GM21825 (cell line): ENCODE measurements around the gene TMOD2.

Experiments
- ATAC-seq: cut with Tn5 transposase; IDR thresholded peaks from one replicate; pipeline ENCODE4 v1.9.1; 2021; ENCODE audit warnings: mild to moderate bottlenecking, moderate library complexity; ENCODE audit not compliant: unreplicated experiment

TMOD2 gene

DNA sequence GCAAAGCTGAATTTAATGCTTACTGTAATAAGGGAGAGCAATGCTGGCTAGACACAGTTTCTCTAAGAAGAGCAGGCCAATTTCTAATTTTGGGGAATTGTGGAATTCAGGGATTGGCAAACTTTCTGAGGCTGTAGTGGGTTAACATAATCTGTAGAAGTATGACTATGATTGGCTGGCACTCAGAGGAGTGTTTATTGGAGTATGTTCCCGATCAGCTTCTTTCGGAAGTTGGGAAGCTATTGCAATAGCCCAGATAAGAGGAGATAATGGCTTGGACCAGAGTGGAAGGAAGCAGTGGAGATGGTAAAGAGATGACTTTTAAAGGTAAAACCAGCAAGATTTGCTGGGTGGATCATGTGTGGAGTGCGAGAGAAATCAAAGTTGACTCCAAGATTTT is 97.4 kb downstream of the TMOD2 start:
- ATAC-seq, result no peak

DNA sequence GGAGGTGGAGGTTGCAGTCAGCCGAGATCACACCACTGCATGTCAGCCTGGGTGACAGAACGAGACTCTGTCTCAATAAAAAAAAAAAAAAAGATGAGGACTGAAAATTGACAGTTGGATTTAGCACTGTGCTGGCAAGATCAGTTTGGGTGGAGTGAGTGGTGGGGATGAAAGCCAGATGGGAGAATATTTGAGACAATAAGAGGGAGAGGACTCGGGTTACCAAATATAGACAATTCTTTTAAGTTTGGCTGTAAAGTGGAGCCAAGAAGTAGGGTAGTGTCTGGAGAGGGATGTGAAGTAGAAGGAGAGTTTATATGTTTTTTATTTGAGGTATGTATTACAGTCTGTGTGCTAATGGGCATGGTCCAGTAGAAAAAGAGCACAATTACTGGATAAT is 98.5 kb downstream of the TMOD2 start:
- ATAC-seq, result no peak

DNA sequence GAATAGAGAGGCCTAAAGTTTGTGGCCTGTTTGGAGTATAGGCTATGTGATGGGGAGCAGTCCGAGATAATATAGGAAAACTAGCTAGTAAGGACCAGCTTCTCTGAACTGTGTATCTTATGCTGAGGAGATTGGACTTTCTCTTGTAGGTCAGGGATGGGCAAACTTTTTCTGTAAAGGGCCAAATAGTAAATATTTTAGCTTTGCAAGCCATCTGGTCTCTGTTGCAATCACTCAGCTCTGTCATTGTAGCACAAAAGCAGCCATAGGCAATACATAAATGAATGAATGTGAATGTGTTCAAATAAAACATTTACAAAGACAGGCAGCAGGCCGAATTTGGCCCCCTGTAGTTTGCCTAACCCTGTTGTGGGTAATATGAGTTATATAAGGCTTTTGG is 102.6 kb downstream of the TMOD2 start:
- ATAC-seq, result no peak

DNA sequence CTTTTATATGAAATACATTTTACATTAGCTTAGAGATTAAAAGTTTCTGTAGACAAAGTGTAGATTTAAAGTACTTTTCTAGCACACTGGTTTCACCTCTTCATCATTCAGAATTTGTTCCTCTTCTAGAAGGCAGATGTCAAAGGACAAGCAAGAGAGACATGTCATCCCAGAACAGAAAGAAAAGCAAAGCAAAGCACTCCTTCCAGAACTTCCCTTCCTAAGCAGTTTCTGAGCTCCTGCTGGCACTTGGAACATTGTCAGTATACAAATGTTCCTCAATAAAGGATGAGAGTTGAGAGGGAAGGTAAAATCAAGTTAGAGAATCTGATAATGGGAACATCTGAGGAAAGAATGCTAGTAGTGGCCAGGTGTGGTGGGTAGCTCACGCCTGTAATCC is 104.2 kb downstream of the TMOD2 start:
- ATAC-seq, result no peak

DNA sequence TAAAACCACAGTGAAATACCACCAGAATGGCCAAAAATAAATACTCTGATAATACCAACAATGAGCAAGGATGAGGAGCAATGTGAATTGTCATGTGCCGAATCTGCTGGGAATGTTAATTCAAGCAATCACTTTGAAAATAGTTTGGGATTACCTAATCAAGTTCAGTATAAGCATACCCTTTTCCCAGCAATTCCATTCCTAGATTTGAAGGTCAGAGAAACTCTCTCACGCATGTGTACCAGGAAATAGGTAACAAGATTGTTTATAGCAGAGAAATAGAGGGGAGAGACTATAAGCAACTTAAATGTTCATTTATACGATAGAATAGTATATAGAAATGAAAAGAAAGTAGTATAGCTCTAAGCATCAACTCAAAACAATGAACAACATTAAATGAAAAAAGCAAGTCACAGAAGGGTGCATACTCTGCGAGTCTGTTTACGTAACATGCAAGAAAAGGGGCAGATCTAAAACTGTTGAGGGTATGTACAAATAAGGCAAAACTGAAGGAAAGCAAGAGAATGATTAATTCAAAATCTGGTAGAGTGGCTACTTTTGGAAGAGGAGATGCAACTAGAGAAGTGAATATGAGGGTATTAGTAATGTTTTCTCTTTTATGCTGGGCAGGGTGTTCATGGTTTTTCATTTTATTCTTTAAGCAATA is 105.5 kb downstream of the TMOD2 start:
- no peak for ATAC-seq

DNA sequence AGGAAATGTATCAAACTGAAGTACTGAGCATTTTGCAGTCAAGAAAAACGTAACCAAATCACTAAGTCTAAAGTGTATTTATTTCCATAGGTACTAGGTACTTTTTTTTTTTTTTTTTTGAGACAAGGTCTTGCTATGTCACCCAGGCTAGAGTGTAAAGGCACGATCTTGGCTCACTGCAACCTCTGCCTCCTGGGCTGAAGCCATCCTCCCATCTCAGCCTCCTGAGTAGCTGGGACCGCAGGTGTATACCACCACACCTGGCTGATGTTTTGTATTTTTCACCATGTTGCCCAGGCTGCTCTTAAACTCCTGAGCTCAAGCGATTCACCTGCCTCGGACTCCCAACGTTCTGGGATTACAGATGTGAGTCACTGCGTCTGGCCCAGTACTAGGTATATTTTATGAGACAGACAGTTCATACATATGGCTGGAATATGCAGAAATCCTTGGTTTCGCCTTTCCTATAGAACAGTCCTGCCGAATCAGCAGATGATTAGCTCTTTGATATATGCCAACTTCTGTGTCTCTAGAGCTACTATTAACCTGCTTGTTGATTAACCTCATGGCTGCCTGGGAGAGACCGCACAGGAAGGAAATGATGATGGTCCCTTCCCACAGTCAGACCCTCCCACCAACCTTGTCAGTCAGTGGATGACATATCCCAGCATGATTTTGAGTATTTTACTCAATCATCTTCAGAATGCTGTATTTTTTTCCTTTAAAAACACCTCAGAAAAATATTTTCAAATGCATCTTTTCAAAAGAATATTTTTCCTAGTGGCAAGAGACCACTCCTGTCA is 110.4 kb downstream of the TMOD2 start:
- ATAC-seq, result no peak

DNA sequence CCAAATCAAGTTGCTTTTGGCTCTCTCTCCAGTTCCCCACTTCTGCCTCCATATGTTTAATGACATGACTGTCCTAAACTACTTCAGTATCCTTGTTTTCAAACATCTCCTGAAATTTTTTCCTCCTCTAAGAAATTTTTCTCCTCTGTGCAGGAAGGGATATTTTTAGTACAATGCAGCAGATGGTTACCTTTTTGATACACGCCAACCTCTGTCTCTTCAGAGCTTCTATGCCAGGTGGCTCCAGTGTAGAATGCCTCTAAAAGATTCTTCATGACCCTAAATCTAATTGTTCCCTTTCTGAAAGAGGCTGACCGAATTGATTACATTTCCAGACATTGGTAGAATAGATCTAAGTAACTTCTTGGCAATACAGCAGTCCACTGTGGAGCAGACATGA is 111.7 kb downstream of the TMOD2 start:
- ATAC-seq, result no peak

DNA sequence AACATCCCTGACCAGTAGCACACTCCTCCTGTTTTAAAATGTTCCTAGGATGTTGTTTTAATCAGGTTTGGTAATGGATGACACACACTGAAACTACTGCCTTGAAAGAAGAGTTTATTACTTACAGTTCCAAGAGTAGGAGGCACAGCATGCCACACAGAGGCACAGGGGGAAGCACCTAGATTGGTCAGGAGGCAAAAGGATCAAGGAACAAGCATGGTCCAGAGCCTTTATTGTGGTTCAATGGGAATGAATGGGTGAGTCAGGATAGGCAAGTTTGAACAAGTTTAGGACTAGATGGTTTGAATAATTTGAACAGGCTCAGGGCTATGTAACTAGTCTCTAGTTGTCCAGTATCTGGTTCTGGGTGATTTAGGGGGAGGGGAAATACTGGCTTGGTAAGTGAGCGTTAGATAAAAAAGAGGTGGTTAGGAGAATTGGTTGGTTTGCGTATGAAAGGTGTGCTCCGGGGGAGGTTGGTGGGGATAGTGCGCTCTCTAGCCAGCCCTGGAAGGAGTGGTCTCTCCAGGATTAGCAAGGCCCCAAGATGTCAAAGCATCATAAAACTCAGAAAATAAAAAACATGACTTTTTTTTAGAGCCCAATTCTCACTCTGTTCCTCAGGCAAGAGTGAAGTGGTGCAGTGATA is 113.1 kb downstream of the TMOD2 start:
- ATAC-seq, result no peak

DNA sequence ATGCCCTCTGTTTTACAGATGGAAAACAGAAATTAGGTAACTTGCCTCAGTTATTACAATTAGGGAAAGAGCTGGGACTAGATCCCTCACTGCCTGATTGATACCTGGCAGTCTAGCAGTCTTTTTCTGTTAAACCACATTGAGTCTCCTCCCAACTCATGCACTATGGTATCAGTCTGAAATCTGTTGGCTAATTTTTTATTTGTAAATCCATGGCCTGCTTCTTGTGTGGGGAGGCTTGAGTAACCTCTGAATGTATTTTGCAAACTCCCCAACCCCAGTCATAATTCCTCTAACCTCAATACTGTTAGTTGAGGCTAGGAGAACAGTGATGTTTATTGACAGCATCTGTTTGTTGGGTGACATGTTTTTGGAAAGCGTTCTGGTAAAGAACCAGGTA is 113.9 kb downstream of the TMOD2 start:
- ATAC-seq, result no peak
